Measurements from ENCODE around the gene PROSER2. TPM values are rescaled to one million over a fixed set of nuclear protein-coding genes. Genes with fewer than 3 reads are reported as not detected.
A peak's percentile ranks its signal among the peaks of the same experiment; 100 is the strongest.

Gene PROSER2
- total and polyA plus RNA-seq, 9 of the 15 experiments (the other 6 are each of a cell fraction or from before 2014, with no cell fraction given), result 0.62 to 14.8 (median 2.9) TPM

DNA sequence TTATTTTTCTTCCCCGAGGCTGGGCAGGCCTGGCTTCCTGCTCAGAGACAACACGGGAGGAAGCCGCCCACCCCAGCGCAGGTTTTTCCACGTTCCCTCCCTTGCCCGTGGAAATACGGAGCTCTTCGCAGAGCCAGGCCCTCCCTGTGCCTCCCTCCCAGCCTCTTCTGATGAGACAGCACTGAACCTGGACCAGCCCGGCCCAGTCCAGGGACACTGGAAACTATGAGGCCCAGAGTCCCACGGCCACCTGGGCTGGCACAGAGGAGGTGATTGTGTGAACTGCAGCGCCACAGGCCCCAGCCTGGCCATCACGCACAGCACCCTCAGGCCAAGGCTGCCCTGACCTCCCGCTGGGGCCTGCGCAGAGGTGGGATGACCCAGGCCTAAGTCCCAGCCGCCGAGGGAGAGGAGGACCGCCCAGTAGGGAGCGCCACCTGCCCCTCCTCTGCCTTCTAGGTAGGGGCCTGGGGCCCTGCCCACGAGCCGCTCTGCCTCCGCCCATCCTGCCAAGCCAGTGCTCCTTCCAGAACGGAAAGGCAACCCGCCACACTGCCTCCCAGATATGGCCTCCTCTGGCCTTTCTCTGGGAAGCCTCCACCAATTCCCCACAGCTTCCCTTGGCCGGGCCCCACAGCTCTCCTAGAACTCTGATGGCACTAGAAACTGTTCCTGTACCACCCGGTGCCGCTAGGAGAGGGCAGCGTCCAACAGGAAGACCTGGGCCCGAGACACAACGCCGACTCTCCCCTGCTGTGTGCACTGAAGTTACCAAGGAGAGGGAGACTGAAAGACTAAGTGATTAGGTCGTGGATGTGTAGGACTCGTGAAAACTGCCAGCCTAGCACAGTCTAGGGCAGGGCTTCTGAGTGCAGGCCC, 57.2 kb downstream of the PROSER2 start:
- Histone ChIP-seq H3K27me3 (ENCODE audit: control insufficient read depth in 2 of 2, insufficient read depth in 2 of 2, low read length in 2 of 2) (no peaks in the 10 kb centered on the region), H3K4me2 (ENCODE audit: insufficient read depth, low read length) (no peak overlapping the region), H3K9ac (ENCODE audit: insufficient read depth in 1 of 2, low read depth in 2 of 2, low read length in 2 of 2) (peak overlapping the region in 1 of 2 experiments; percentile 84; a peak in 2 of 4 replicates), H3K4me1 (replicated peaks in 1 of 2; ENCODE audit: control insufficient read depth in 2 of 2, insufficient read depth in 2 of 2, low read length in 2 of 2) (peaks cover 25 to 65% of the 10 kb centered on the region in 2 experiments), H3K79me2 (ENCODE audit: control insufficient read depth, insufficient read depth, low read length) (peaks cover 89% of the 10 kb centered on the region), H4K20me1 (replicated peaks; ENCODE audit: control insufficient read depth, insufficient read depth, low read length) (peaks cover 16% of the 10 kb centered on the region; the same call in 1 of the 2 replicates), H3K36me3 (ENCODE audit: control insufficient read depth, insufficient read depth, low read length) (peaks cover 20% of the 10 kb centered on the region; the same call in 1 of the 3 replicates), H3K9me1 (ENCODE audit: control insufficient read depth, insufficient read depth, low read length) (no peaks in the 10 kb centered on the region), H3K27ac (ENCODE audit: extremely low read depth, low read depth, low read length) (0 out of 3 replicates have a peak overlapping the region, but pooled peaks have one; percentile 15), H3K4me3 (no peak overlapping the region), H3K9me3 (replicated peaks; ENCODE audit: control insufficient read depth, insufficient read depth, low read depth, low read length) (no peaks in the 10 kb centered on the region), H2AFZ (ENCODE audit: low read depth, low read length) (no peak overlapping the region)
- BruUV-seq (replicated peaks), result no TSS peak
- WGBS (ENCODE audit: insufficient coverage, low coverage, missing lambda C conversion rate), result 79% methylated on average over 21 of the region's 32 CpGs
- CTCF ChIA-PET (ENCODE audit: low intra/inter-chr PET ratio), result no interaction called here
- in situ Hi-C loops (cut with MboI) (no loop called here), intact Hi-C loops (cut with micrococcal nuclease) (loop anchor here (2.0 kb wide), 1 partner anchor 106 kb away; no protein-coding TSS in a partner anchor)
- no peak for FAIRE-seq
- ATAC-seq, result no peak
- POLR2A ChIA-PET, result interaction anchor here (2.0 kb wide), 1 partner anchor 13 kb away, joined by 9 read pairs; no protein-coding TSS in a partner anchor
- DNase-seq (ENCODE audit: extremely low read depth in 1 of 4, low spot score in 3 of 4), result peak in 1 of 4 experiments; percentile 38
- no peak for TF ChIP-seq ARID2 (IDR thresholded peaks at IDR 0.05)
- peak; percentile 43; the same call in 1 of the 2 replicates for TF ChIP-seq POLR2G (IDR thresholded peaks at IDR 0.05; ENCODE audit: low read depth, low read length)
- TF ChIP-seq ZNF551 (CRISPR knock-in tag; IDR thresholded peaks at IDR 0.05), result no peak
- TF ChIP-seq, protein P1, sequence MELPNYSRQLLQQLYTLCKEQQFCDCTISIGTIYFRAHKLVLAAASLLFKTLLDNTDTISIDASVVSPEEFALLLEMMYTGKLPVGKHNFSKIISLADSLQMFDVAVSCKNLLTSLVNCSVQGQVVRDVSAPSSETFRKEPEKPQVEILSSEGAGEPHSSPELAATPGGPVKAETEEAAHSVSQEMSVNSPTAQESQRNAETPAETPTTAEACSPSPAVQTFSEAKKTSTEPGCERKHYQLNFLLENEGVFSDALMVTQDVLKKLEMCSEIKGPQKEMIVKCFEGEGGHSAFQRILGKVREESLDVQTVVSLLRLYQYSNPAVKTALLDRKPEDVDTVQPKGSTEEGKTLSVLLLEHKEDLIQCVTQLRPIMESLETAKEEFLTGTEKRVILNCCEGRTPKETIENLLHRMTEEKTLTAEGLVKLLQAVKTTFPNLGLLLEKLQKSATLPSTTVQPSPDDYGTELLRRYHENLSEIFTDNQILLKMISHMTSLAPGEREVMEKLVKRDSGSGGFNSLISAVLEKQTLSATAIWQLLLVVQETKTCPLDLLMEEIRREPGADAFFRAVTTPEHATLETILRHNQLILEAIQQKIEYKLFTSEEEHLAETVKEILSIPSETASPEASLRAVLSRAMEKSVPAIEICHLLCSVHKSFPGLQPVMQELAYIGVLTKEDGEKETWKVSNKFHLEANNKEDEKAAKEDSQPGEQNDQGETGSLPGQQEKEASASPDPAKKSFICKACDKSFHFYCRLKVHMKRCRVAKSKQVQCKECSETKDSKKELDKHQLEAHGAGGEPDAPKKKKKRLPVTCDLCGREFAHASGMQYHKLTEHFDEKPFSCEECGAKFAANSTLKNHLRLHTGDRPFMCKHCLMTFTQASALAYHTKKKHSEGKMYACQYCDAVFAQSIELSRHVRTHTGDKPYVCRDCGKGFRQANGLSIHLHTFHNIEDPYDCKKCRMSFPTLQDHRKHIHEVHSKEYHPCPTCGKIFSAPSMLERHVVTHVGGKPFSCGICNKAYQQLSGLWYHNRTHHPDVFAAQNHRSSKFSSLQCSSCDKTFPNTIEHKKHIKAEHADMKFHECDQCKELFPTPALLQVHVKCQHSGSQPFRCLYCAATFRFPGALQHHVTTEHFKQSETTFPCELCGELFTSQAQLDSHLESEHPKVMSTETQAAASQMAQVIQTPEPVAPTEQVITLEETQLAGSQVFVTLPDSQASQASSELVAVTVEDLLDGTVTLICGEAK (IDR thresholded peaks at IDR 0.05), result no peak
- TF ChIP-seq, protein P1 (CRISPR knock-in tag; IDR thresholded peaks at IDR 0.05), result no peak
- no peak for TF ChIP-seq FOXP1 (CRISPR knock-in tag; IDR thresholded peaks at IDR 0.05)
- TF ChIP-seq ZNF507 (tag; conservative IDR thresholded peaks at IDR 0.05), result no peak
- TF ChIP-seq, protein P2, sequence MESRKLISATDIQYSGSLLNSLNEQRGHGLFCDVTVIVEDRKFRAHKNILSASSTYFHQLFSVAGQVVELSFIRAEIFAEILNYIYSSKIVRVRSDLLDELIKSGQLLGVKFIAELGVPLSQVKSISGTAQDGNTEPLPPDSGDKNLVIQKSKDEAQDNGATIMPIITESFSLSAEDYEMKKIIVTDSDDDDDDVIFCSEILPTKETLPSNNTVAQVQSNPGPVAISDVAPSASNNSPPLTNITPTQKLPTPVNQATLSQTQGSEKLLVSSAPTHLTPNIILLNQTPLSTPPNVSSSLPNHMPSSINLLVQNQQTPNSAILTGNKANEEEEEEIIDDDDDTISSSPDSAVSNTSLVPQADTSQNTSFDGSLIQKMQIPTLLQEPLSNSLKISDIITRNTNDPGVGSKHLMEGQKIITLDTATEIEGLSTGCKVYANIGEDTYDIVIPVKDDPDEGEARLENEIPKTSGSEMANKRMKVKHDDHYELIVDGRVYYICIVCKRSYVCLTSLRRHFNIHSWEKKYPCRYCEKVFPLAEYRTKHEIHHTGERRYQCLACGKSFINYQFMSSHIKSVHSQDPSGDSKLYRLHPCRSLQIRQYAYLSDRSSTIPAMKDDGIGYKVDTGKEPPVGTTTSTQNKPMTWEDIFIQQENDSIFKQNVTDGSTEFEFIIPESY (CRISPR knock-in tag; IDR thresholded peaks at IDR 0.05), result peak; percentile 69; the same call in 1 of the 2 replicates
- TF ChIP-seq SAFB (IDR thresholded peaks at IDR 0.05; ENCODE audit: borderline replicate concordance, low read depth, low read length), result no peak
- no peak for TF ChIP-seq MCM3 (IDR thresholded peaks at IDR 0.05)
